Stimulated activated CD8-positive, alpha-beta memory T cell treated with anti-CD3 and anti-CD28 coated beads, Interleukin-4, amount 100 ng/mL, for 48 hours (primary cell): ENCODE measurements around the gene MICAL3.

ENCODE experiments used
- DNase-seq: peaks from one replicate; pipeline ENCODE4 v3.0.0-alpha.2; 2020

MICAL3 gene

GRCh38 chr22:17743661-17744411 is 280.5 kb downstream of the MICAL3 start:
- no peak for DNase-seq

GRCh38 chr22:17742527-17742902 is 281.8 kb downstream of the MICAL3 start:
- DNase-seq = peak; percentile 85

GRCh38 chr22:17741866-17742526 is 282.4 kb downstream of the MICAL3 start:
- no peak for DNase-seq

DNA sequence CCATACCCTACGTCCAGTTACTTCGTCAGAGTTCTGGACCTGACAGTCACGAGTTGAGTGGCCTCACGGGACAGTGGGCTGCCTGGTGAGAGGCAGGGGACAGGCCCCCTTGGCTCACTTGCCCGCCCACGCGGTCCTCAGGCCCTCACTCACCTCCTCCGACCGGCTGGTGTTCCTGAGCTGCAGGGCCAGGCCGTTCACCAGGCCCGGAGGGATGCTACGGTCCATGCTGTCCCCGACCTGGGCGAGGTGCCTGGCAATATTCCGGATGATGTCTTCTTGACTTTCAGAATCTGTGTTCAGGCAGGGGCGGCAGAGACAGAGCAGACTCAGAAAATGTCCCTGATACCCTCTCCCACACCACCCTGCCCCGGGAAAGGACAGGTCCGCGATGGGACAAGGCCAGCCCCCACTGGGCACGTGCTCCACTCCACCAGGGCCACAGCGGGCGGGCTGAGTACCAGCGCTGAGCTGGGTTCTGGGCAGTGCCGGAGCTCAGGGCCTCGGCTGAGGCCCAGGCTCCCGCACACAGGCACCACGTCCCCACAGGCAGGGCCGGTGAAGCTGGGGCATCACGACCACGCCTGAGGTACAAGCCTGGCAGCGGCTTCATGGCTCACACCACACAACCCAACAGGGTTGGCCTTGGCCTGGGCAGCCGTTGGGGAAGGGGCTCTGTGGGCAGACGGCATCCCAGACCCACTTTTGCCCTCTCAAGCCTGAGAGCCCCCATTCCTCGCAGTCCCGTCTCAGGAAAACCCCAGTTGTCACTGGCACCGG is 285.0 kb downstream of the MICAL3 start:
- no peak for DNase-seq

- DNase-seq = no peak
Measured at GRCh38 chr22:17738386-17739128, 285.8 kb downstream of the MICAL3 start.
